Nephron progenitor cell (in vitro differentiated cells): ENCODE results near the gene ACER1.

Experiments used
- DNase-seq: peaks from one replicate; pipeline ENCODE4 v3.0.0; 2021
- H3K27ac Mint-ChIP-seq: 2 replicates; pipeline ENCODE4 v1.8.0; 2021; ENCODE audit warnings: mild to moderate bottlenecking, moderate library complexity, mixed read lengths
- H3K27me3 Mint-ChIP-seq: 2 replicates; pipeline ENCODE4 v1.8.0; 2021; ENCODE audit warnings: mild to moderate bottlenecking, low read depth, mixed read lengths; ENCODE audit not compliant: poor library complexity
- H3K36me3 Mint-ChIP-seq: 2 replicates; pipeline ENCODE4 v1.8.0; 2021; ENCODE audit warnings: low read depth, mixed read lengths
- H3K4me1 Mint-ChIP-seq: 2 replicates; pipeline ENCODE4 v1.8.0; 2021; ENCODE audit warnings: mixed read lengths
- H3K4me3 Mint-ChIP-seq: 2 replicates; pipeline ENCODE4 v1.8.0; 2021; ENCODE audit warnings: mild to moderate bottlenecking, moderate library complexity, mixed read lengths
- H3K9me3 Mint-ChIP-seq: 2 replicates; pipeline ENCODE4 v1.8.0; 2021; ENCODE audit warnings: mild to moderate bottlenecking, moderate library complexity, mixed read lengths
- TF ChIP-seq, protein P1 (sequence below): fragments of 200-600 bp; sonication (generic); IDR thresholded peaks from 2 replicates; pipeline ENCODE4 v1.5.0; 2021; ENCODE audit warnings: antibody characterized with exemption

Gene ACER1

GRCh38 chr19:6270076-6270745 is 63.2 kb downstream of the ACER1 start:
- Mint-ChIP-seq H3K4me3 (peak overlapping the region; percentile 20), H3K27ac (peak overlapping the region; percentile 91), H3K36me3 (peaks cover 40% of the 10 kb centered on the region), H3K27me3 (no peaks in the 10 kb centered on the region), H3K4me1 (peaks cover 83% of the 10 kb centered on the region), H3K9me3 (no peaks in the 10 kb centered on the region)
- no peak for DNase-seq
- TF ChIP-seq, protein P1, sequence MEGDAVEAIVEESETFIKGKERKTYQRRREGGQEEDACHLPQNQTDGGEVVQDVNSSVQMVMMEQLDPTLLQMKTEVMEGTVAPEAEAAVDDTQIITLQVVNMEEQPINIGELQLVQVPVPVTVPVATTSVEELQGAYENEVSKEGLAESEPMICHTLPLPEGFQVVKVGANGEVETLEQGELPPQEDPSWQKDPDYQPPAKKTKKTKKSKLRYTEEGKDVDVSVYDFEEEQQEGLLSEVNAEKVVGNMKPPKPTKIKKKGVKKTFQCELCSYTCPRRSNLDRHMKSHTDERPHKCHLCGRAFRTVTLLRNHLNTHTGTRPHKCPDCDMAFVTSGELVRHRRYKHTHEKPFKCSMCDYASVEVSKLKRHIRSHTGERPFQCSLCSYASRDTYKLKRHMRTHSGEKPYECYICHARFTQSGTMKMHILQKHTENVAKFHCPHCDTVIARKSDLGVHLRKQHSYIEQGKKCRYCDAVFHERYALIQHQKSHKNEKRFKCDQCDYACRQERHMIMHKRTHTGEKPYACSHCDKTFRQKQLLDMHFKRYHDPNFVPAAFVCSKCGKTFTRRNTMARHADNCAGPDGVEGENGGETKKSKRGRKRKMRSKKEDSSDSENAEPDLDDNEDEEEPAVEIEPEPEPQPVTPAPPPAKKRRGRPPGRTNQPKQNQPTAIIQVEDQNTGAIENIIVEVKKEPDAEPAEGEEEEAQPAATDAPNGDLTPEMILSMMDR, result no peak

DNA sequence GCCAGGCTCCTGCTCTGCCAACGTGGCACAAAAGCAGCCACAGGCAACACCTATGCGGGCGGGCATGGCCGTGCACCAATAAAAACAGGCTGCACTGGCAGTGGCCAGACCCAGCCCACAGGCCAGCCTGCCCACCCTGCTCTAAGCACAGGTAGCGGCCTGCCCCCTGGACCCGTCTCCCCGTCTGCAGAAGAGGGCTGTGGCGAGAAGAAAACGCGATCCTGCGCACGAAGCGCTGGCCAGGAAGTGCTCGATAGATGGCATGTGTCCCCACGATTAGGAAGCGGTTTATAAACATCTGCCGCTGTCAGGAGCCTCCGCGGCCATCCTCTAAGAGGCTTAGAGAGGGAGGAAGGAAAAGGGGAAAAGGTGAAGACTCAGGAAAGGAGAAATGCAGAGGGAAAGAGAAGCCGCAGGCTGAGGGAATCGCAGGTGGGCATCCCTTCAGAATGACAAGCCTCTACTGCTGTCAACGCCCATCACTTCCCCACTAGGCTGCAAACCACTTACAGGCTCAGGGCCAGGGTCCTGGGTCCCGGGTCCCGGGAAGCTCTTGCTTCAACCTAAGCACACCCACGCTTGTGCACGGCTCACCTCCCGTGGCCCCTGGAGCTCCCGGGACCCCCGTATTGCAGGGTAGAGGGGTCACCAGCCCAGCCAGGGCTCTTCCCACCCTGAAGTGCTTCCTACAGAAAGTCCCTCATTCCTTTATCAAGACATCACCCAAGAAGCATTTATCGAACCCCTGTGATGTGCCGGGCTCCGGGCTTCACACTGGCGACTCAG is 64.1 kb downstream of the ACER1 start:
- H3K9me3 Mint-ChIP-seq, result no peaks in the 10 kb centered on the region
- TF ChIP-seq, protein P1, result no peak
- peaks cover 49% of the 10 kb centered on the region for H3K36me3 Mint-ChIP-seq
- no peak overlapping the region for H3K4me3 Mint-ChIP-seq
- H3K27me3 Mint-ChIP-seq, result no peaks in the 10 kb centered on the region
- DNase-seq, result no peak
- H3K4me1 Mint-ChIP-seq, result peaks cover 83% of the 10 kb centered on the region
- H3K27ac Mint-ChIP-seq, result peak overlapping the region; percentile 45

GRCh38 chr19:6268382-6268771 is 65.0 kb downstream of the ACER1 start:
- H3K9me3 Mint-ChIP-seq, result no peaks in the 10 kb centered on the region
- H3K27me3 Mint-ChIP-seq, result no peaks in the 10 kb centered on the region
- H3K27ac Mint-ChIP-seq, result peak overlapping the region; percentile 22
- no peak for DNase-seq
- H3K36me3 Mint-ChIP-seq, result peaks cover 54% of the 10 kb centered on the region
- TF ChIP-seq, protein P1, result no peak
- H3K4me3 Mint-ChIP-seq, result no peak overlapping the region
- H3K4me1 Mint-ChIP-seq, result peaks cover 83% of the 10 kb centered on the region

DNA sequence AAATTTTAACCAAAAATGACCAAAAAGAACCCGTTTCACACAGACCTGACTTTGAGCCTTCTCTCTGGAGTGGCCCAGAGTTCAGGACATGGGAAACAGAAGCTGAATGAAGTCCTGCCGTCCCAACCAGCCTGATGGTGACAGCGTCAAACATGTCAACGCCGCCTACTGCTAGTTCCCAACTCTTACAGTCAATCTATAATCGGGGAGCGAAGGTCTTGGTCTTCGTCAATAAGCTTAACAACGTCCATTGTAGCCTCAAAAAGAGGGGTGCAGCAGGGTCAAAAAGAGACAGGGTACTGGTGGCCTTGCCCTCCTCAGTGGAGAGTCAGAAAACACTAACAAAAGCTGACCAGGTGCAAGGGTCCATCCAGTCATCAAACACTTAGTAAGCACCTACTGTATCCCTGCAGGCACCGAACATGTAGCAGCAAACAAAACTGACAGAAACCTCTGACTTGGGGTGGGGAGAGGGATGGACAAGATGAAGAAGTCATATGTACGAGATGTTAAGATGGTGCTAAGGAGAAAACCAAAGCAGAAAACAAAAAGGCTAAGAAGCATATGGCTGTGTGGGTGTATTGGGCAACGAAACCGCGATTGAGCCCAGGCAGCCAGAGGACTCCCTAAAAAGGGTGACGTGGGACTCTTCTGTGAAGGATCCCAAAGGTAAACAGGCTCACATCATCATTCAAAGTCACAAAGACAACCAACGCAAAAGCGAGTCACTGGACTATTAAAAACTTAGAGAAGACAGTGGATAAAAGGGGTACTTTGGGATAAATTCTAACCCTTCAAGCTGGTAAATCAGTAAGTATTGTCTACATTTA is 65.6 kb downstream of the ACER1 start:
- Mint-ChIP-seq H3K27me3 (no peaks in the 10 kb centered on the region), H3K36me3 (peaks cover 57% of the 10 kb centered on the region), H3K27ac (peak overlapping the region; percentile 75), H3K9me3 (no peaks in the 10 kb centered on the region), H3K4me3 (no peak overlapping the region), H3K4me1 (peaks cover 83% of the 10 kb centered on the region)
- no peak for DNase-seq
- TF ChIP-seq, protein P1, result no peak

DNA sequence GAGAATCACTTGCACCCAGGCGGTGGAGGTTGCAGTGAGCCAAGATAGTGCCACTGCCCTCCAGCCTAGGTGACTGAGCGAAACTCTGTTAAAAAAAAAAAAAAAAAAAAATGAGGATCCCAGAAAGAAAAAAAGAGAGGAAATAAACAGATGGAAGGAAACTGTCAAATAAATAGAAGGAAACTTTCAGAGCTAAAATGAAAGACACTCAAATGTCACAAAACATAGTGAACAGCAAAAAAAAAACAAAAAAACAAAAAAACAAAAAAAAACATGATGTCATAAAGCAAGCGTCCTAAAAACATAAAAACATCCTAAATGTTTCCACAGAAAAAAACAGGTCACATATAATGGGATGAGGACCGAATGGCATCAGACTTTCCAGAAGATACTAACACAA is 68.6 kb downstream of the ACER1 start:
- H3K4me1 Mint-ChIP-seq, result peaks cover 67% of the 10 kb centered on the region
- TF ChIP-seq, protein P1, result no peak
- peak overlapping the region; percentile 99 for H3K27ac Mint-ChIP-seq
- DNase-seq, result no peak
- no peaks in the 10 kb centered on the region for H3K9me3 Mint-ChIP-seq
- H3K4me3 Mint-ChIP-seq, result peak overlapping the region; percentile 74
- no peaks in the 10 kb centered on the region for H3K27me3 Mint-ChIP-seq
- peaks cover 49% of the 10 kb centered on the region for H3K36me3 Mint-ChIP-seq
